HG03565 (cell line): Measurements from ENCODE around the gene SSTR3.

Source experiments
- ATAC-seq: cut with Tn5 transposase; IDR thresholded peaks from one replicate; pipeline ENCODE4 v1.9.1; 2021; ENCODE audit warnings: mild to moderate bottlenecking, moderate library complexity; ENCODE audit not compliant: unreplicated experiment

The SSTR3 gene

GRCh38 chr22:37154925-37155712, 57.2 kb downstream of the SSTR3 start:
- no peak for ATAC-seq
